WI38 (cell line): ENCODE measurements around the gene API5.

Experiments
- H3K4me3 ChIP-seq: 2 replicates; pipeline ENCODE4 v1.5.1; 2011; ENCODE audit warnings: low read depth, mild to moderate bottlenecking, control low read depth, low read length
- TF ChIP-seq, protein P1 (sequence below): IDR thresholded peaks from 2 replicates; pipeline ENCODE4 v1.5.1; 2012; ENCODE audit warnings: low read depth, mild to moderate bottlenecking, control low read depth, low read length

The API5 gene

DNA sequence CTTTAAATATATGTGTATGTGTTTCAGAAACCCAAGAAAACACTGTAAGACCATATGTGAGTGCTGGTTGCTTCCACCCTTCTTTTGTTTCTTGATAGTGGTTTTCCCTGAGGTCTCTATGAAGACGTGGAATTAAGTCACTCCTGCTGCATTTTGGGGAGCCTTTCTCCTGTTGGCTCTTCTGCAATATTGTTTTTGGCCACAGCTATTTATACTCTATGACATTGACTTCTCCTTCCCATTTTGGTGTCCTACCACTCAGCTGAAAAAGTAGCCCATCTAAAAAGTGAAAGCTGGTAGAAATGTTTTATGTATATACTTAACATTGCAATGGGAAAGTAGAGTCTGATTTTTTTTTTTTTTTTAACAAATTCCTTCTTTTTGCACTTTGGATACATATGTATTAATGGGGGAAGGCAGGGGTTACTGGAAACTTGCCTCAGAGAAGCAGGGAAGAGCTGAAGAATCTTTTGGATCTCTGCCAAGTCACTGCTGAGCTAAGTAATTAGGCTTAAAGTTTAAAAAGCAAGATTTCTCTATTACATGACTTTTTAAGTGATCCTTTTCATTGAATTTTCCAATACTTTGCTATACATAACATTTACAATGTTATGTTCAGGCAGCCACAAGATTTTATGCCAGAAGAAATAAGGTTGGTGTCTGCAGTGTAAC, 48.7 kb downstream of the API5 start:
- peak overlapping the region; percentile 94 for H3K4me3 ChIP-seq
- TF ChIP-seq, protein P1, sequence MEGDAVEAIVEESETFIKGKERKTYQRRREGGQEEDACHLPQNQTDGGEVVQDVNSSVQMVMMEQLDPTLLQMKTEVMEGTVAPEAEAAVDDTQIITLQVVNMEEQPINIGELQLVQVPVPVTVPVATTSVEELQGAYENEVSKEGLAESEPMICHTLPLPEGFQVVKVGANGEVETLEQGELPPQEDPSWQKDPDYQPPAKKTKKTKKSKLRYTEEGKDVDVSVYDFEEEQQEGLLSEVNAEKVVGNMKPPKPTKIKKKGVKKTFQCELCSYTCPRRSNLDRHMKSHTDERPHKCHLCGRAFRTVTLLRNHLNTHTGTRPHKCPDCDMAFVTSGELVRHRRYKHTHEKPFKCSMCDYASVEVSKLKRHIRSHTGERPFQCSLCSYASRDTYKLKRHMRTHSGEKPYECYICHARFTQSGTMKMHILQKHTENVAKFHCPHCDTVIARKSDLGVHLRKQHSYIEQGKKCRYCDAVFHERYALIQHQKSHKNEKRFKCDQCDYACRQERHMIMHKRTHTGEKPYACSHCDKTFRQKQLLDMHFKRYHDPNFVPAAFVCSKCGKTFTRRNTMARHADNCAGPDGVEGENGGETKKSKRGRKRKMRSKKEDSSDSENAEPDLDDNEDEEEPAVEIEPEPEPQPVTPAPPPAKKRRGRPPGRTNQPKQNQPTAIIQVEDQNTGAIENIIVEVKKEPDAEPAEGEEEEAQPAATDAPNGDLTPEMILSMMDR = no peak

DNA sequence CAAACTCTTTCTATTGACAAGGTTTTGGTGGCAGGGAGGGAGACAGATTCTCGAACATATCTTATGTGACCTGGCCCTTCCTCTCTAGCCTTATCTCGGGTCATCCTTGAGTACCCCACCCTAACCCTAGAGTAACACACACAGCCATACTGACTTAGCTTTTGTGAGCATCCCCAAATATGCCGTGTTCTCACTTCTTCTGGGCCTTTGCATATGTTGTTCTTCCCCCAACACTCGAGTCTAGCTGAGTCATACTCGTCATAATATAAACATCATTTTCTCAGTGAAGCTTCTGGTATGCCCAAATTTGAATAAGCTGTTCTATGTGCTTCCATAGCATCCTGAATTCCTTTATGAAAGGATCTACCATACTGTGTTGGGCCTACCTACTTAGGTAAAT, 54.9 kb downstream of the API5 start:
- TF ChIP-seq, protein P1 = no peak
- H3K4me3 ChIP-seq = no peak overlapping the region

DNA sequence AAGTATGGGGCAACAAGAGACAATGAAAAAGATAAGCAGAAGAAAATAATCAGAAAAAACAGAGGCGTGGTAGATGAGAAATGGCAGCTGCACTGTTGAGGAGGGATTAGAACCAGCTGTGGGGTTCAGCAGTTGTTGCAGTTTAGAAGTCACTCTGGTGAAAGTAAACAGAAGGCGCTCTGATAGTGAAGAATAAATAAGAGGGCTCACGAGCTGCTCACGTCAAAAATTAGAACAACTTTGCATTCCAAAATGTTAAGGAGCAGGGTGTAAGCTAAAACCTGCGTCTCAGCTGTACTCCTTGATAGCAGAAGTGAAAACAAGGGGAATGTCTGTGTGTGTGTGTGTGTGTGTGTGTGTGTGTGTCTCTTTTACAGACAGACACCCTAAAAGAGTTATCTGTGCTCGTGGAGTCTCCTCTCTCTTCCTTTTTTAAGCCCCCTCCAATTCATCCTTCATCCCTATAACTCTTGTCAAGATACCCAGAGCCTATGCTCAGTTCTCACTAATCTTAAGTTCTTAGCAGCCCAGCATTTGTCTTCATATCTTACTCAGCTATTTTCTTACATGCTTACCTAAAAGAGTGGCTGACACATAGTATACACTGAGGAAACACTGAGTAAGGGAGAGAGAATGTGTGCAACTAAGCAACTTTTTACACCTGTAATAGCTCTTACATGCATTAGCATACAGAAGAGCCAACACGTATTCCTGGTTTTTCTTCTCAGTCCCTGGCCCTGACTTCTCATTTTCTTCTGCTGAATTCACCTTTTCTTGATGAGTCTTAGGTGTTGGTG, 55.8 kb downstream of the API5 start:
- TF ChIP-seq, protein P1 = no peak
- H3K4me3 ChIP-seq = no peak overlapping the region

DNA sequence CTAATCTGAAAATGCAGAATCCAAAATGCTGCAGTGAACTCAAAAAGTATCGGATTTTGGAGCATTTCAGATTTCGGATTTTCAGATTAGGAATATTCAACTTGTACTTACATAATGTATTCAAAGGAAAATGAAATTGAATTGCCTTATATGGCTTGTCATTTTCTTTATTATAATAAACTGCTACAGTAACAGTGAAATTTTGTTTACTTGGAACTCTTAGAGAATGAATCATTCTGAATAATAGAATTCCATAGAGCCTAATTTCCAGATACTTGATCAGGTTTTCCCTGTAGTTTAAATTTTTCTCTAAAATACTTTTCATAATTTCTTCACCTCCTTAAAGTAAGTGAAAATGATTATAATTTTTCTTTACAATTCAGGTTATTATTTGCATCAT, 64.3 kb downstream of the API5 start:
- H3K4me3 ChIP-seq = 0 out of 2 replicates have a peak overlapping the region, but pooled peaks have one; percentile 15
- TF ChIP-seq, protein P1 = no peak

DNA sequence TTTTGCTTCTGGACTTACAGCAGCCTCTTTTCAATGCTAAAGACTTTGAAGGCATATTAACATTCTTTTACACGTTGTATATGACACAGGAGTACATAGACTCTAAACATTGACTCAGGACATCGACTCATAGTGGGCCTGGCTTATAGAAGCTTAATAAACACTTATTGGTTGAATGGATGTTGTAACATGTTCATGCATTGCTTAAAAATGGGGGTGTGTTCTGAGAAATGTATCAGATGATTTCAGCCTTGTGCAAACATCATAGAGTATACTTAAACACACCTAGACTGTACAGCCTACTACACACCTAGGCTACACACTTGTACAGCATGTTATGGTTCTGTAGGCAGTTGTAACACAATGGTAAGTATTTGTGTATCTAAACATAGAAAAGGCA, 64.8 kb downstream of the API5 start:
- TF ChIP-seq, protein P1 = no peak
- 0 out of 2 replicates have a peak overlapping the region, but pooled peaks have one; percentile 15 for H3K4me3 ChIP-seq

DNA sequence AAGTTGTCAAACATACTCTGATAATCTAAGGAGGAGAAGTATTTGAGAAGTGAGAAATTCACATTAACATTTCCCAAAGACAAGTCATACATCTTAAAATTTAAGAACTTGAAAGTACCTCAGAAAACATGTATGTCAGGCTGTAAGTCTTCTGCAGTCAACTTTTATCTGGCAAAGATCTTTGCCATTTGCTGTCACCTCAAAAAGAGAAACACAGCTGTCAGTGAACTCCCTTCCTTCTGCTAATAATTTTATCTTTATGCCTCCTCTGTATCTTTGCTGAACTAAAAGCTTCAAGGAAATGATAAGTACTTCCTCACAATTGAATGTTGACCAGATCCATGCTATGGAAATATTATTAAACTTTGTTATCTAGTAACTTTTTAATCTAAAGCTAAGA, 65.6 kb downstream of the API5 start:
- no peak overlapping the region for H3K4me3 ChIP-seq
- TF ChIP-seq, protein P1 = no peak

DNA sequence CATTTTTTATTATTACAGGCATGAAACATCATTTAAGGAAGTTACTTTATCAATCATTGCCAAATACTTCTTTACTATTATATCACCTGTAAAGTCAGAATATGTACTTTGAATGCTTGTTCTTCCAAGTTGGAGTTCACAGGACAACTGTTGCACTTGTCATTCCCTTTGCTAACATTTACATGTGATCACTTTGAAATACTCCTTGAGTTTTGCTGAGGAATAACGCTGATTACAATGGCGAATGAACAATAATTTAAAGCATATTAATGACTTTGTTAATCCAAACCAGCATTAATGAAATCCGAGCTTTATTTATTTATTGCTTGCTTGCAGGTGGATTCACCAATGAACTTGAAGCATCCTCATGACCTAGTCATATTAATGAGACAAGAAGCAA, 67.1 kb downstream of the API5 start:
- no peak overlapping the region for H3K4me3 ChIP-seq
- TF ChIP-seq, protein P1 = no peak
